B cell (primary cell): ENCODE results near the gene PRCC.

Source experiments
- EZH2 ChIP-seq: IDR thresholded peaks from 2 replicates; pipeline ENCODE4 v1.6.1; 2012; ENCODE audit warnings: borderline replicate concordance, low read depth, mild to moderate bottlenecking, moderate library complexity, low read length; ENCODE audit not compliant: insufficient read depth, poor library complexity, severe bottlenecking
- TF ChIP-seq, protein P1 (sequence below): fragments of 200-600 bp; IDR thresholded peaks from one replicate; pipeline ENCODE4 v1.8.0; 2022; ENCODE audit warnings: antibody characterized with exemption, mild to moderate bottlenecking

DNA sequence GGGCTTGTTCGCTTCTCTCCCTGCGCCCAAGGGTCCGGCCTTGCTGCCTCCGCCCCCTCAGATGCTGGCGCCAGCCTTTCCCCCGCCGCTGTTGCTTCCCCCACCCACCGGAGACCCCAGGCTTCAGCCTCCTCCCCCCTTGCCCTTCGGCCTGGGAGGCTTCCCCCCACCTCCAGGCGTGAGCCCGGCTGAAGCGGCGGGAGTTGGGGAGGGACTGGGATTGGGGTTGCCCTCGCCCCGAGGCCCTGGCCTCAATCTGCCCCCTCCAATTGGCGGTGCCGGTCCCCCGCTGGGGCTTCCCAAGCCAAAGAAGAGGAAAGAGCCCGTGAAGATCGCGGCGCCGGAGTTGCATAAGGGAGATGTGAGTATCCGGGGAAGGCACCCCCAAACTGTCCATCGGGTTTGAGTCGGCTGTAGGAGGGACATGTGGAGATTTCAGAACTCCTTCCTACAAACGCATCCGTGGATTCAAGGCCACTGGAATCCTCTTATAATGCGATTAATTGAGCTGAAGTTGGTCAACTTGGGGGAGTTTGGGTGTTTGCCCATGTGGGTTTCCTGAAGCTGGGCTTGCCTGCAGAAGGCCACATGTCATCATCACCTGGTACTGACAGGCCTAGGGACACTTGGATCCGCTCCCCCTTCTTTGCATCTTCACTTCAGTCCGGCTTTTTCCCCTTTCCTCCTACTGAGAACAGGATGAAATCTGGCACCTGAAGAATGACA, 707 bp downstream of the PRCC start:
- TF ChIP-seq, protein P1, sequence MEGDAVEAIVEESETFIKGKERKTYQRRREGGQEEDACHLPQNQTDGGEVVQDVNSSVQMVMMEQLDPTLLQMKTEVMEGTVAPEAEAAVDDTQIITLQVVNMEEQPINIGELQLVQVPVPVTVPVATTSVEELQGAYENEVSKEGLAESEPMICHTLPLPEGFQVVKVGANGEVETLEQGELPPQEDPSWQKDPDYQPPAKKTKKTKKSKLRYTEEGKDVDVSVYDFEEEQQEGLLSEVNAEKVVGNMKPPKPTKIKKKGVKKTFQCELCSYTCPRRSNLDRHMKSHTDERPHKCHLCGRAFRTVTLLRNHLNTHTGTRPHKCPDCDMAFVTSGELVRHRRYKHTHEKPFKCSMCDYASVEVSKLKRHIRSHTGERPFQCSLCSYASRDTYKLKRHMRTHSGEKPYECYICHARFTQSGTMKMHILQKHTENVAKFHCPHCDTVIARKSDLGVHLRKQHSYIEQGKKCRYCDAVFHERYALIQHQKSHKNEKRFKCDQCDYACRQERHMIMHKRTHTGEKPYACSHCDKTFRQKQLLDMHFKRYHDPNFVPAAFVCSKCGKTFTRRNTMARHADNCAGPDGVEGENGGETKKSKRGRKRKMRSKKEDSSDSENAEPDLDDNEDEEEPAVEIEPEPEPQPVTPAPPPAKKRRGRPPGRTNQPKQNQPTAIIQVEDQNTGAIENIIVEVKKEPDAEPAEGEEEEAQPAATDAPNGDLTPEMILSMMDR, result no peak
- no peak for TF ChIP-seq EZH2
